Activated CD4-positive, alpha-beta T cell treated with anti-CD3 and anti-CD28 coated beads for 24 hours (primary cell): Measurements from ENCODE around the gene LONRF2.
"Not testable (repeated sequence)": the region's sequence is repeated elsewhere in the genome, so short reads cannot be mapped to it uniquely, and the experiment has no call there.

ENCODE experiments used
- DNase-seq, 2 donors: peaks; one replicate each; pipeline ENCODE4 v3.0.0-alpha.2; 2020; ENCODE audit warnings: low read depth in 2 of 2

Gene LONRF2

DNA sequence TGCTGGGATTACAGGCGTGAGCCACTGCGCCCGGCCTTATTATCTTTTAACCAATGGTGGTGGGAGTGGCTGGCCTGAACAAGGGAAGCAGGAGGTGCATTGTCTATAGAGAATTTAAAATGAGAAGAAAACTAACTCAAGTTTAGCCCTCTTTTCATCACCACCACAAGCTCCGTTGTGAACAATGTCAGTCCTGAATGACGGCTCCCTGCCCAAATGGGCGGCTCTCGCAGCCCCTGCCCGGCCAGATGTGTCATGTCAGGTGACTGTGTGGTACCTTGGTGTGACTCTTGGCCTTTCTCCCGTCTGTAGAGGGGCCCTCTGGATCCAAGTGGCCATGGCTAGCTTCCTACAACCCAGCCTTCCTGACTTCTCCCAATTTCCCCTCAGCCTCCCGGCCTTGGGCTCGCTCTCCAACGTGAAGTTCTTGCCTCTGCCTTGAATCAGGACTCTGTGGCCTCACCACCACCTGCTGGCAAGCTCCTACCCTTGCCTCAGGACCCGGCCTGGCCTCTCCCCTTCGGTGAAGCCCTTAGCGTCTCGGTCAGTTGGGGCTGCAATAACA lies 67.6 kb downstream of the LONRF2 start:
- DNase-seq: no peak

DNA sequence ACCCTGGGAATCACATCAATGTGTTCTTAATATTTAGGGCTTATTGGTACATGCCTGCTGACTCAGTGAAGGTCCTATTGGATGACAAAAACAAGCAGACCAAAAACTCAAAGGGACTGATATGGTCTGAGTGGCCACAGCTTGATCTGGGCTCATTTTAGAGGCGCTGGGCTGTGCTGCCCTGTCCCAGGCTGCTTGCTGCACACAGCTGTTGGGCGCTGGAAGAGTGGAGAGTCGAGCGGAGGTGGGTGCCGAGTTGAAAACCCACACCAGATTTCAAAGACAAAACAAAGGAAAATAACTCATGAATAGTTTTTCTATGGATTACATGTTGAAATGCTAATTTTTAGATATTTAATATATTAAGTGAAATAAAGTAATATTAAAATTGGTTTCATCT lies 68.5 kb downstream of the LONRF2 start:
- no peak for DNase-seq

- DNase-seq: no peak
Measured at GRCh38 chr2:100252811-100253698, 69.2 kb downstream of the LONRF2 start.

DNA sequence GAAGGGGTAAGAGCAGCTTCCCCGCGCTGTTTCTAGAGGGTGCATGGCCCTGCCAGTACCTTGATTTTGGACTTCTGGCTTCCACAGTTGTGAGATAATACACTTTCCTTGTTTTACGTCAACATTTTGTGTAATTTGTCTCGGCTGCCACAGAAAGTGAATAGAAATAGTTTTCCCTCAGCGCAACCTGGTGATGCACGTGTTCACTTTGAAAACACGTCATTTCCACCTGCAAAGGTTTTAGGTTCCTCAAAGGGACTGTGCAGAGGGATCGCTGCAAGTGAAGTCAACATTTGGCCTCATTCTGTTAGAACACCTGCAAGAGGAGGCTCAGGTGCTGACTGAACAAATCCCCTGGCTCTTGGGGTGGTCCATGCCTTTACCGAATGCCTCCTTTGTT lies 71.7 kb downstream of the LONRF2 start:
- DNase-seq: no peak

DNA sequence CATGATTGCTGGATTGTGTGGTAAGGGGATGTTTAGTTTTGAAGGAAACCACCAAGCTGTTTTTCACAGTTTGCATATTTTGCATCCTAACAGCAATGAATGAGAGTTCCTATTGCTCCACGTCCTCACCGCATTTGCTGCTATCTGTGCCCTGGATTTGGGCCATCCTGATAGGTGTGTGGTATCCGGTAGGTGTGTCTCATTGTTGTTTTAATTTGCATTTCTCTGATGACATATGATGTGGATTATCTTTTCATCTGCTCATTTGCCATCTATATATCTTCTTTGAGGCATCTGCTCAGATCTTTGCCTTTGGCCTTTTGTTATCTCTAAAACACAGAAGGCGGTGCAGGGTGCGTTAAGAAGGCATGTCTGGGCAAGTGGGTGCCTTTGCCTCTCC lies 73.3 kb downstream of the LONRF2 start:
- no peak for DNase-seq

DNA sequence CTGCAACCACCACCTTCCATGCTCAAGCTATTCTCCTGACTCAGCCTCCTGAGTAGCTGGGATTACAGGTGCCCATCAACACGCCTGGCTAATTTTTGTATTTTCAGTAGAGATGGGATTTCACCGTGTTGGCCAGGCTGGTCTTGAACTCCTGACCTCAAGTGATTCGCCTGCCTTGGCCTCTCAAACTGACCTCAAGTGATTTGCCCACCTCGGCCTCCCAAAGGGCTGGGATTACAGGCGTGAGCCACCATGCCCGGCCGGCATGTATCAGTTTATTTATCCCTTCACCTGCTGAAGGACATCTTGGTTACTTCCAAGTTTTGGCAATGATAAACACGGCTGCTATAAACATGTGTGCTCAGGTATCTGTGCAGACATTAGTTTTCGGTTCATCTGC lies 73.7 kb downstream of the LONRF2 start:
- not testable (repeated sequence) for DNase-seq

DNA sequence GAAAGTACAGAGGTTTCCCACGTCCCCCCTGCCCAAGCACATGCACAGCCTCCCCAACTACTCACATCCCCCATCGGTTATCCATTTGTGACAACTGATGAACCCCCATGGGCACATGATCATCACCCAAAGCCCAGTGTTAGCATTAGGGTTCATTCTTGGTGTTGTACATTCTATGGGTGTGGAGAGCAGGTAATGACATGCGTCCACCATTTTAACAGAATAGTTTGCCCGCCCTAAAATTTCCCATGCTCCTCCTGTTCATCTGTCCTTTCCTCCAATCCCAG lies 74.3 kb downstream of the LONRF2 start:
- no peak for DNase-seq

DNA sequence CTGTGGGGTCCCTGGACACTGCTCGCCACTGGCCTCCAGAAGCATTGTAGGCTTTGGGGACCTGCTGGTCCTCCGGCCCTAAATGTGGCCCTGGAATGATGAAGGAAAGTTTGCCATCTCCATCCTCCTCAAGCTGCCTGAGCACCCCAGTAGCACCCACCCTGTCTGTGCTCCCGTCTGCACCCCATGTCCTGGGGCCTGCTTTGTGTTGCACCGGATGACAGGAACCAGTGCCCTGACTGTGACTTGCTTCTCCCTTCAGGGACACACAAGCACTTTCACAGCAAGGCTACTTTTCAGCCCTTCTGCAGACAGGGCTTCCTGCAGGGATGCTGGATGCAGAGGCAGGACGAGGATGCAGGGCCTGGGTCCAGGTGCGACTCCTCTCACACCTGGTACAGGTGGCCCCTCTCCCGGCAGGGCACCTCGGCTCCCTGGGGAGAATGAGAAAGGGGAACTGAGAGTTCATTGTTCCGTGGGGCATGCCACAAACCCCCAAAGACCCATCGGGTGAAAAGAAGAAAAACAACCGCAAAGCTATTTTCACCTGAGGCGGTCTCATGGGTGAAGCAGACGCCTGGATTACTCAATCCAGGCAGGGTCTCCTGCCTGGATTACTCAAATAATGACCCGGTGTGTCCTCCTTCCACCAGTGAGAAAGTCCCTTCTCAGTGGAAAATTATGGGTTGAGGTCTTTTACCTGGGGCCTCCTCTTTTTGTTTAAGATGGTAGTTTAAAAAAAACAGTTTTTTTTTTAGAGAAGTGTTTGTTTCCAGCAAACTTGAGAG lies 74.9 kb downstream of the LONRF2 start:
- DNase-seq: no peak

GRCh38 chr2:100246163-100247145 lies 75.8 kb downstream of the LONRF2 start:
- DNase-seq: no peak

GRCh38 chr2:100245681-100246080 lies 76.6 kb downstream of the LONRF2 start:
- no peak for DNase-seq

GRCh38 chr2:100244881-100245605 lies 77.3 kb downstream of the LONRF2 start:
- no peak for DNase-seq

DNA sequence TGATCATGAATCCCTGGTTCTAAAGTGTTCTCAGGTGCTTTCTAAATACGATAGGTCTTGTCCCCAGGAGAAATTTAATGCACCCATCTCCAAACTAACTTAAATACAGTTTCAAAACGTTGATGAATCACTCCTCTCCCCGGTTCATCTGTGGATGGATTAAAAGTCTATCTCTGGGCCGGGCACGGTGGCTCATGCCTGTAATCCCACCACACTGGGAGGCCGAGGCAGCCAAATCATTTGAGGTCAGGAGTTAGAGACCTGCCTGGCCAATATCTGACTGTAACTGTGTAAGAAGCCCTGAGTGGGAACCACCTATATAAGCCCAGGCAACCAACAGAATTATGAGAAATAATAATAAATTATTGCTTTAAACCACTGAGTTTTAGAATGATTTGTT lies 78.7 kb downstream of the LONRF2 start:
- DNase-seq: no peak

GRCh38 chr2:100242891-100243619 lies 79.2 kb downstream of the LONRF2 start:
- DNase-seq: peak; percentile 28 to 43

DNA sequence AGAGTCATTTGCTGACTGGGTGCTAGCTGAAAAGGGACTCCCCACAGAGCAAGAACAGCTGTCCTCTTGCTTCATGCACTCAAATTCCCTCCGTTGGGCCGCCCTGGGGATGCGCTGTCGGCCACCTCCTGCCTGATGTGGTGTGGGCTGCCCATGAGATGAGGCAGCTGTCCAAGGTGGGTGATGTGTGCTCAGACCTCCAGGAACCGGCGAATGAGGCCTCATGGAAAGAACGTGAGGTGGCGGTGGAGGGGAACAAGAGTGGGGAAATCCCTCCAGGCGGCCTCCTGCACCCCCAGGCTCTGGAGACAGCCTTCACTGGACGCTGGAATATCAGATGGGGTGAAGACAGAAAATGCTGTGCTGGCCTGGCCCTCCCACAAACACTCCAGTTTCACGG lies 79.8 kb downstream of the LONRF2 start:
- DNase-seq: no peak

DNA sequence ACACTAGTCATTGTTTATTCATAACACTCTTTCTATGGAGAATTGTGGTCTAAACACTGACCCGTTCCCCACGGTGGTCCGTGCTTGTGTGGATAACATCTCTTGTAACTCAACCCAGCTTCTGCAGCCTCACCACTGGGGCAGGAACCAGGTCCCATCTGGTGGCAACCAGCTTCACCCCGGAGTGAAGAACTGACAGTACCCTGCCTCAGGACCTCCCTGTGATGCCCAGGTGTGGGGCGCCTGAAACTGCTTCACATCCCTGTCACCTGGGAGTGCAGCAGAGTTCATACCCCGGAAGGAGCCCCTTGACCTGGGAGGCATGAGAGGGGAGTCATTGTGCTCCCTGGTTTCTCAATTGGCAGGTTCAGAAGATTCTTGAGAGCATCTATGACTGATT lies 81.1 kb downstream of the LONRF2 start:
- no peak for DNase-seq

DNA sequence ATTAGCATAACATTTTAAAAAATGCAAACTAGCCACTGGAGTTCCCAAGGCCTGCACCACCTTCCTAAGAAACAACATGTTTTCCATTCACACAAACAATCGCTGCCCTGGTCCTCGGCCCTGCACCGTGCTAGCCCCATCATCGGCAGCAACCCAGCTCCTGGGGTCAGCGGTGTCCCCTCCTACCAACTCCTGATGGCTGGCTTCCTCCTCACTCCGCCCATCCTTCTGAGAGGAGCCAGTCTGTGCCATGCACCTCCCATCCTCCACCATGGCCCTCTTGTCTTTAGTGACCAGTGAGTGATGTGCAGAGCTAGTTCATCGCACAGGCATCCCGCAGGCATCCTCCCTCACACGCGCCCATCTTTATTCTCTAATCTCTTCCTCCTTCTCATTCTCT lies 81.9 kb downstream of the LONRF2 start:
- no peak for DNase-seq

DNA sequence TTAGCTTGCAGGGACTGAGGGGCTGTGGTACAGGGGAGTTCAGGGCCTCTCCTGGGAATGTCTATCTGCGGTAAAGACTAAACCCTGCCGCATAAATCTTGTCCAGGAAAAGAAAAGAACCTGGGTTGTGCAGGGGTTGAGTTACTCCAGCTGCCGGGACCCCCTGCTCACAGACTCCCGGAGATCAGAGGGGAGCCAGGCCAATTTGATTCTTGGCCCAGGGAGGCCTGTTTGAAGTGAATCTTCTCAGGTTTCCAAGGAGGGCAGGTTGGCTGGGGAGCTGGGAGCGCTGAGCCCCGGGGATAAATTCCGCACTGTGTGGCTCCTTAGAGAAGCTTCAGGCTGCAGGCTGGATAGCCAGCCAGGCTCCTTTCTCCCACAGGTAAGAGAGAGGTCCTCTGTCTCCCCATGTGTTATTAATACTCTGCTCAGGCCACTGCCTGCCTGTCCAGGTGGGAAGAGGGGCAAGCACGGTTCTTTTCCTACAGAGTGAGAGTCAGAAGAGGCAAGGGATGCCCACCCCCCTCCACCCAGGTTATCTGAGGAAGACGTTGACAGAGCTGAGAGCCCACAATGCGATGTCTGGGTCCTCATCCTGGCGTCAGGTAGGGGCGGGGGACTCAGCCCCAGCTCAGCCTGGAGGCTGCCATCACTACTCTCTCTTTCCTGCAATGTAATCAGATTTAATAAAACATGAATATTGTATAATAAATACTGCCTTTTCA lies 82.7 kb downstream of the LONRF2 start:
- no peak for DNase-seq

DNA sequence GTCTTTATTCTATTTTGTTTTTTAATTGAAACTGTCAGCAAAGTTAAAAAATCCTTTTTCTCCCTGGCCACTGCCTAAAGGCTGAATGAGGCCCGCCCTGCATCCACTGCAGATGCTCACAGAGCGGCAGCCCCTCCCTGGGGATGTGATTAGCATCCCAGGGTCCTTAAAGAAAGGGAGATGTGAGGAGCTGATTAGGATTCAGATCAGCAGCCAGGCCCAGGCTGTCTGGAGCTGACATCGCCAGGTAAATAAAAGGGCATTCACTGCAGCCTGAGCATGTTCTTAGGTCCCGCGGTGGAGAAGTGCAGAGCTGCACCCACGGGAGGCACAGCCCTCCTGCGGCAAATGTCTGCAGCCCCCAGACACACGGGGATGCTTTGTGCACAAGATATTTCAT lies 83.8 kb downstream of the LONRF2 start:
- no peak for DNase-seq

GRCh38 chr2:100237770-100238169 lies 84.5 kb downstream of the LONRF2 start:
- DNase-seq: no peak

DNA sequence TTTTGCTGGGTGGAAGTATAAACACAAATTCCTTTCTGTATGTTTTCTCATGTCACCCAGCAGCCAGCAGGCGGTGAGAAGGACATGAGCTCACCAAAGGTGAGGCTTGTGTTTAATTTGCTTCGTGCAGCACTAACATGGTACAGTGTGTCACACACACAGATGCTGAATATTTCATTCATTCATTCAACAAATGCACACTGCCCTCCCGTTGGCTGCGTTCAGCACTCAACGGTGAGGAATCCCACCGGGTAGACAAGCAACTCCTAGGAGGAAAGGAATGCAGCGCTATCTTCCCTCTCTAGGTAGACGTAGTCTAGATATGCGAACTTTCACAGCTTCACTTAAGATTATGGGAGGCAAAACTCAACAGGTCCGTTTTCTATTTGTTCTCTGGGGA lies 85.1 kb downstream of the LONRF2 start:
- DNase-seq: no peak
